Lung microvascular endothelial cell (primary cell): ENCODE measurements around the gene ZNF783. TPM values are rescaled to one million over a fixed set of nuclear protein-coding genes. Genes with fewer than 3 reads are reported as not detected.
A peak's percentile ranks its signal among the peaks of the same experiment; 100 is the strongest.
"Not testable (repeated sequence)": the region's sequence is repeated elsewhere in the genome, so short reads cannot be mapped to it uniquely, and the experiment has no call there.

Experiments
- DNase-seq, 2 donors: peaks; one replicate each; pipeline versions ENCODE4 v3.0.0 to v3.0.0-alpha.2; 2010; ENCODE audit warnings: low read depth in 2 of 2
- total RNA-seq: library from RNA; depleted of rRNA; stranded (reverse); fragments of >200 nt; gene quantifications from 2 replicates; pipeline ENCODE4 v1.2.1, GENCODE V29; 2014

ZNF783 gene
- total RNA-seq, 1 donor from 2014 or later, result 4.8 TPM

- DNase-seq, result peak; percentile 92 to 93
Observed at GRCh38 chr7:149239345-149240143, 22.5 kb upstream of the ZNF783 start, which contains the start of gene ZNF212. Gene ZNF212, plus strand, starts transcription at chr7:149239651. Its CDS starts 128 bp downstream, at chr7:149239779.

- no peak for DNase-seq
Observed at GRCh38 chr7:149240637-149241036, 21.4 kb upstream of the ZNF783 start.

GRCh38 chr7:149241696-149242095, 20.3 kb upstream of the ZNF783 start:
- no peak for DNase-seq

GRCh38 chr7:149245244-149245643, 16.8 kb upstream of the ZNF783 start:
- DNase-seq, result peak in 1 of 2 donors; percentile 38

- no peak for DNase-seq
Observed at GRCh38 chr7:149245744-149246143, 16.3 kb upstream of the ZNF783 start.

- no peak for DNase-seq
Observed at GRCh38 chr7:149248777-149249176, 13.2 kb upstream of the ZNF783 start.

GRCh38 chr7:149250151-149250550, 11.8 kb upstream of the ZNF783 start:
- DNase-seq, result not testable (repeated sequence)

- DNase-seq, result not testable (repeated sequence)
Observed at GRCh38 chr7:149251518-149251917, 10.5 kb upstream of the ZNF783 start.

- peak in 1 of 2 donors; percentile 81 for DNase-seq
Observed at GRCh38 chr7:149252378-149252777, 9.6 kb upstream of the ZNF783 start.

- DNase-seq, result no peak
Observed at GRCh38 chr7:149253665-149254064, 8.3 kb upstream of the ZNF783 start.

GRCh38 chr7:149254181-149254858, 7.7 kb upstream of the ZNF783 start:
- DNase-seq, result no peak

GRCh38 chr7:149255174-149255573, 6.8 kb upstream of the ZNF783 start:
- no peak for DNase-seq

GRCh38 chr7:149256568-149256967, 5.4 kb upstream of the ZNF783 start:
- DNase-seq, result no peak

- DNase-seq, result peak in 1 of 2 donors; percentile 55
Observed at GRCh38 chr7:149257146-149257545, 4.8 kb upstream of the ZNF783 start.

- peak in 1 of 2 donors; percentile 16 for DNase-seq
Observed at GRCh38 chr7:149261316-149261828, 624 bp upstream of the ZNF783 start.

GRCh38 chr7:149266451-149266850, 4.5 kb downstream of the ZNF783 start:
- DNase-seq, result no peak

- DNase-seq, result no peak
Observed at GRCh38 chr7:149267733-149268132, 5.7 kb downstream of the ZNF783 start.

GRCh38 chr7:149274424-149274823, 12.4 kb downstream of the ZNF783 start:
- DNase-seq, result not testable (repeated sequence)

GRCh38 chr7:149277871-149278270, 15.9 kb downstream of the ZNF783 start:
- peak in 1 of 2 donors; percentile 45 for DNase-seq

GRCh38 chr7:149278396-149278795, 16.4 kb downstream of the ZNF783 start:
- DNase-seq, result no peak

- no peak for DNase-seq
Observed at GRCh38 chr7:149279111-149279743, 17.2 kb downstream of the ZNF783 start.

- DNase-seq, result no peak
Observed at GRCh38 chr7:149280151-149280550, 18.2 kb downstream of the ZNF783 start.
